Suppressor macrophage treated with lipopolysaccharide for 4 hours (primary cell): ENCODE data around the gene ITIH5.

ENCODE experiments used
- DNase-seq: peaks from one replicate; pipeline ENCODE4 v3.0.0-alpha.2; 2020

Gene ITIH5

DNA sequence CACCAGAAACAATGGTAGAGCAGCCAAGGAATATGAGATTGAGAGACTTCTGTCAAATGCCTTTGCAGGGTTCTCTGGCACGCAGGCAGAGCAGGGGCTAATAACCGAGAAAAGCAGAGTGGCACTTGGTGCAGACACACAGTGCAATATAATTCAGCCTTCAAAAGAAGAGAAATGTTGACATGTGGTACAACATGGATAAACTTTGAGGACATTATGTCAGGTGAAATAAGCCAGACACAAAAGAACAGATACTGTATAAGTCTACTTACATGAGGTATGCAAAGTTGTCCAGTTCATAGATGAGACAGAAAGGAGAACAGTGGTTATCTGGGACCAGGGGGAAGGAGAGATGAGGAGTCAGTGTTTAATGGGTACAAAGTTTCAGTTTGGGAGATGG lies 41.8 kb downstream of the ITIH5 start:
- no peak for DNase-seq

DNA sequence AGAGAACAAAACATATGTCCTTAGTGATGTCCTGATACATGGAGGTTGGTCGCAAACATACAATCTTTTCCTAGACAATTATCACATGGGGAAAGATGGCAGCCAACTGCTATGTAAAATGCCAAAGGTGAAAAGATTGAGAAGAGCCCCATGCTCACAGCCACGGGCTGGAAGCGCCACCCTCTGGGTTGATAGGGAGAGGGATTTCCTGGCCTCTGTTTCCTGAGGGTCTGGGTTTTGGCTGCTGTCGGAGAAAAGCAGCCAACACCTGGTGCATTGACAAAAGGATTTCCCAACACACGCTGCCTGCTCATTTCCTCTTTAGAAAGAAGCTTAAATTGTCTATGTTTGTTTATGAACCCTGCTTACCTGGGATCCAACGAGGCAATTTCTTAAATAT lies 43.8 kb downstream of the ITIH5 start:
- DNase-seq = no peak

DNA sequence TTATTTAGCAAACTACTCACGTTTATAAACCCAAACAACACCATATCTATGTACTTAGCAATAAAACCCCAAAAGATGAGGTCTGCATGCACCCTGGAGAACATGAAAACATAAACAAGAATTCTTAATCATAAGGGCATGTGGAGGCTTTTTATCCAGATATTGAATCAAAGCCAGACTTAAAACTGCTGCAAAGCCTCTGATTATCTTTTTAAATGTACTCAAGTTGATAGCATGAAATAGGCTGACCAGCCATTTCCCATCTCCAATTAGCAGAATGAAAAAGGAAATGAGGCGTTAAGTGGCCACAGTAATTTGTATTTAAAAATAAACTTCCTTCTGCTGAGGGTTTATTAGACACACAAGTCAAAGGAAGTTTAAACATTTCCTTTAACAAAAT lies 48.3 kb downstream of the ITIH5 start:
- DNase-seq = no peak

DNA sequence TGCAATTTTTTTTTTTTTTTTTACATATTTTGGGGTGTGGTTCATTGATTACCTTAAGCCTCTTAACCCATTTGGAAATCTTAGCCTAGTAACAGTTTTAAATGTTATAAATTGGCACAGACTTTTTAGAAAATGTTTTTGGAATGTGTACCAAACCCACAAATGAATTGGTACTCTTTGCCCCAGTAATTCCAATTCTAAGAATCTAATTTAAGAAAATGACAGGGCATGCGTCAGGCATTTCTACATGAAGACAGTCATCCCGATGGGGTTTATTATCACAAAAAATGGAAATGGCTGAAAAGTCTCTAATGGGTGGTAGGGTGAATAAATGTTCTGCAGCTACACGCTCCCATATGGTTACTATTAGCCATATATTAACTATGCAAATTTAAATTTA lies 54.9 kb downstream of the ITIH5 start:
- DNase-seq = no peak

DNA sequence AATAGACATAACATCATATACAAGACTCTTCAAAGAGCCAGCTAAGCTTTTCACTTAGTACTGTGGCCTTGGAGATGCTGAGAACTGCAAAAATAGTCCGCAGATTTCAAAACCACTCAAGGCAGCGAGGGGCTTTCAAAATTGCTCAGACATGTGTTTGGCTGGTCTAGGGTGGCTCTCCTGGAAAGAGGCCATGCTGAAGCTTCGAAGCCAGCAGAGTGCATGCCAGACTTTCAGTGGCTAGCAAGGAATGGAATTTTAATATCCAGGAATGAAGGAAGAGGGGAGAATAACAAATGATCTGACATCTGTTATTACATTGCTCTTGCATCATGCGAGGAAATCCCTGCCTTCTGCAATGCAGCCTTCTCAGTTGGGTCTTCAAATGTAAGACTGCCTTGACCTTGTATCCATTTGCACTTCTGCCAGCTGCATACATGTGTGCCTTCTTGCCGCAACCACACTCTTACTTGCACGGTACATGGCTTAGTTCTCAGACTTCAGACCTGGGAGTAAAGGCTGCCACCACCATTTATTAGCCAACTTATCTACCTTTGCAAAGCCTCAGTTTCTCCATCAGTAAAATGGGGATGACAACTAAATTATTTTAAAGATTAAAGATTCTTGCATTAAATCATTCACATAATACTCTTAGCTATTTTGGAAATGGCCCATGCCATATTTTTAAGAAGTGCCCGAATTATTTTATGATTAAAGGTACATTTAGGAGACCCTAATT lies 55.9 kb downstream of the ITIH5 start:
- no peak for DNase-seq

DNA sequence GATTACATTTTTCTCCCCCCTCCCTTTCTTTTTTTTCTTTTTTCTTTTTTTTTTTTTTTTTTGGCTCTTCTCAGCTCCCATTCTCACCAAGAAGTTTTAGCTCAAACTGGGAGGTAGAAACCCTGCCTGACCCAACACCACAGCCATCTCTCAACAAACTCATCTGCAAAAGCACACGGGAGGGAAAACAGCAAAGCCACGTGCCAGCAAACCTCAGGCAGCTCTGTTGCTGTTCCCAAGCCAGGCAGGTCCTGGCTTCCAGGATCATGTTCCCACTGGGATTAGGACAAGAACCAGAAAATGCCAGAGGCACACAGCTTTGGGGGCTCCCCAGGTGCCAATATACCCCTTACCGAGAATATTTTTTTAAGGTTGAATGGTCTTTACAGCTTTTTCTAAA lies 56.7 kb downstream of the ITIH5 start:
- no peak for DNase-seq

DNA sequence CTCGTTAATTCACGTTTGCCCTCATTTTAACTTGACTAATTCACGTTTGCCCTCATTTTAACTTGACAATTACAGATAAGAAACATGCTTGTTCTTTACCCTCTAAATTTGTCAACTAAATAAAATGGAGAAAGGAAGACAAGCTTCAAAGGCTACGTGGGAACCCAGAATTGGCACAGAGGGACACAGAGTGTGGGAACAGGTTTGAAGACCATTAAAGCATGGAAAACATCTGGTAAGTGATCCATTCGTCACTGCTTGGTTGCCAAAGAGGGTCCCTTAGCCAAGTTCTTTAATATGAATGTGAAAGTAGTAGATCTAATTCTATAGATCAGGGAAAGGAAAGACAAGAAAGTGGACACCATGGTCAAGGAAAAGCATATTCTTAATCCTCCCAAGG lies 57.2 kb downstream of the ITIH5 start:
- DNase-seq = no peak

DNA sequence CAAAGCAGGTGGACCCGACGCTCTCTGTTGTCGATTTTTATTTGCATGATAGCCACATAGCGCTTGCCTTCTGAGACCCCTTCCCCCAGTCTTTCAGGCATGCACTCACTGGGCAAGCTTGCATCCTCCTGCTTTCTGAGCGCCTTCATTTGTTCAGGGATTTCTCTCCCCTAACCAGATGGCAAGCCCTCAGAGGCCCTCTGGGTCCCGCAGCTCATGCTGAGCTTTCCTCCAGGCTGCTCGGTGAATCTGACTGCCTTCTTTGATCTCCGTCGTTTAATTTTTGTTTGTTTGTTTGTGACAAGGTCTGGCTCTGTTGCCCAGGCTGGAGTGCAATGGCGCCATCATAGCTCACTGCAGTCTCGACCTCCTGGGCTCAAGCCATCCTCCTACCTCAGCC lies 58.8 kb downstream of the ITIH5 start:
- DNase-seq = no peak

DNA sequence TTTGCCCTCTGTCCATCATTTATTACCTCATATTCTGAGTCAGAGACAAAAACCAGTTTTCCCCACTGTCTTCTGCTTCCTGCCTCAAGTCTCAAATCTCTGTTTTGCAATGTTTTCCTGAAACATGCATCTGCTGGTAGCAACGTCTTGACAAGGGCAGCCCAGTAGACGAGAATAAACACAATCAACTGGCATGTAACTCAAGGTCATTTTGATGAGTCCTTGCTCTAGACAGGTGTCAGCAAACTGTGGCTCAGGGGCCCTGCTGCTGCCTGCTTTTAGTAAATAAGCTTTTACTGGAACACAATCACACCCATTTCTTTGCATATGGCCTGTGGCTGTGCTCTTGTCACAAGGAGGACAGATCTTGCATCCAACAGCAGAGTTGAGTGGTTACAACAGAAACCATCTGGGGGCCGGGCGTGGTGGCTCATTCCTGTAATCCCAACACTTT lies 59.8 kb downstream of the ITIH5 start:
- DNase-seq = peak; percentile 55

DNA sequence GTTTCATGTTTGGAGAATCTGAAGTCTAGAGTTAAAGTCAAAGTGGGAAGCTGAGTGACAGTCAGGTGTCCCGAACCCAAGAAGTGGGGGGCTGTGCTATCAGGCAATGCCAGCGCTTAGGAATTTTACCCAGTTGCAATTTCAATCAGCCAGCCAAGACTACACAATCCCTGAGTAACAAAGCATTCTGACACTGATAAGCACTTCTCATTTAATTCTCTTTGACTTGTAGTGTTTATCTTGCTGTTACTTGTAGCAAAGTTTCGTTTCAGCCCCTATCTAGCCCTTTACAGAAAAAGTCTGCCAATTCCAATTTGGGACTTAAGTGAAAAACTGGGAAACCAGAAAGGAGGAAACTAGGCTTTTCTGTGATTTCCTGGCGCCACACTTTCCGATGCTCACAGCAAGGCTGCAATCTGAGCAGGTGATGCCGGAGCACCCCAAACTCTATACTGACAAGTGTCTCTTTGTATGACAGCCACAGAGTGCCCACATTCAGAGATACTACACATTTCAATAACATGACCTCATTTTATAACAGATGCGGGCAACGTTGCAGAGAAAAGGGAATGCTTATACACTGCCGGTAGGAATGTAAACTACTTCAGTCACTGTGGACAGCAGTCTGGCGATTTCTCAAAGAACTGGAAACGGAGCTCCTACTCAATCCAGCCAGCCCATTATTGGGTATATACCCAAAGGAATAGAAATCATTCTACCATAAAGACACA lies 61.0 kb downstream of the ITIH5 start:
- no peak for DNase-seq

DNA sequence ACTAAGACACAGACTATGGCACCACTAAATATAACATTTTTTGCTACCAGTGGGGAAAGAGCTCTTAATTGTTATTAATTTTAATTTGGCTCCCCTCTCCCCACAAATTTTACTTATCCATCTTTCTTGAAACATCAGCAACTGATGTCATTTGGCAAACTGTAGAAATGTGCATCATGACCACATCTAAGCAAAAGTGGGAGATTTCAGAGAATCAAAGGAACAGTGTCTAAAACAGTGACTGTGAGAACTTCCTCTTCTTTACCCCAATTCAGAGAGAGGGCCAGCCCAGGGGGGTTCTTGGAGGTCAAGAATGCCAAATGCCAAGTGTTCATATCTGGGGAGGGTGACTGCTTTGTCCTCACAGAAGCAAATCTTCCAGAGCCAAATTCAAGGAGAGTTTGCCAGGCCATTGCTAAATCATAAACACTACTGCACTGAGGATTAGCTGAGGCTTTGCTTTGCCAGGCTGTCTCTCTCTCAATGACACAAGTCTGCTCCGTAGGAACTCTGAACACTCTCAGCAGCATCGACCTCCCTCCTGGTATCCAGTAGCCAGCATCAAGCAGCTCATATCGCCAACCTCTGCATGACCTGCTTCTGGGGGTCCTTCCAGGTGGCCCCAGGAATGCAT lies 65.6 kb downstream of the ITIH5 start:
- no peak for DNase-seq

DNA sequence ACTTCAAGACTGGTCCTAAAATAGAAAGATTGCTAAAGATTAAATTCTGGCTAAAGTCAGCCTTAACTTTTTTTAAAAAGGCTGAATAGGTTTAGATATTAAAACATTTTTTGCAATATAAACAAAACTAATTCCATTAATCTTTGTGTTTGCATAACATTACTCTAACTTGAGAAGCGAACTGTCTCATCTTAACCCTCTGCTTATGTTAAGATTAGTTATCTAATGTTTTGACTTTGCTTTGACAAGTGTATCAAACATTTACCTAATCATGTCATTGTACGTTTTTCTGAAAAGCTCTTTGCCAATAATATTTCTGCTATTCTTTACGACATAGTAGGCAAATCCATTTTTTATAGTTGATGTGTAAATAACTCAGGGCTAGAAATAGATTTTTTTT lies 68.0 kb downstream of the ITIH5 start:
- no peak for DNase-seq

DNA sequence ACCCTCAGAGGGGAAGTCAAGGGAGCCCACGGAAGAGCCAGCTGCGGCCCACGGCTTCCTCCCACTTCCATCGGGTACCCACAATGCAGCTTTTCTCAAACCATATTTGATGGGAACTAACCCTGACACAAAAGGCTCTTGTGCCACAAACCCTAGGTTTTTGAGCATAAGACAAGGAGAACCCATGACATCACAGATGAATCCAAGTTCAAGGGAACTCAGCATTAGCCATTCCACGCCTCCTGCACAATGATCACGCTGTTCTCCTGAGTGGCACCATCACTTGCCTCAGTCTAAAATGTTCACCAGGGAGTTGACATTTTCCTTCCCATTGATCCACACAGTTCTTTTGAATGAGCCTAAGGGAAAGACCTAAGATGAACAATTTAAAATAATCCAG lies 70.4 kb downstream of the ITIH5 start:
- DNase-seq = no peak

DNA sequence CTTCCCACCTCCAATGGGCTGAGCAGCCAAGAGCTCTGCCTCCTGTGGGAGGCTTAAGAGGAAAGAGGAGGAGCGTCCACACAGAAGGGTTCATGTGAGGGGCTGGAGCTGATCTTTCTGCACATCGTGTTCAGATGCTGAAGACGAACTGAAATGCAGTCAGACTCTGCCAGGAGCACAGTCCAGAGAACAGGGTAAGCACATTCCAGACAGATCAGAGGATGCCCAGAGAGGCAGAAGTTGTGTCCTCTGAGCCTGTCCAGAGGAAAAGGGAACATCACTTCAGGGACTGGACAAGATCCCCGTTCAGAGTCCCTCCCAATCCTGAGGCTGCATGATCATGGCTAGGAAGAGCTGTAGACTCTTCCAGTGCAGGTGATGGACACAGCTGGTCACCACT lies 72.9 kb downstream of the ITIH5 start:
- no peak for DNase-seq

DNA sequence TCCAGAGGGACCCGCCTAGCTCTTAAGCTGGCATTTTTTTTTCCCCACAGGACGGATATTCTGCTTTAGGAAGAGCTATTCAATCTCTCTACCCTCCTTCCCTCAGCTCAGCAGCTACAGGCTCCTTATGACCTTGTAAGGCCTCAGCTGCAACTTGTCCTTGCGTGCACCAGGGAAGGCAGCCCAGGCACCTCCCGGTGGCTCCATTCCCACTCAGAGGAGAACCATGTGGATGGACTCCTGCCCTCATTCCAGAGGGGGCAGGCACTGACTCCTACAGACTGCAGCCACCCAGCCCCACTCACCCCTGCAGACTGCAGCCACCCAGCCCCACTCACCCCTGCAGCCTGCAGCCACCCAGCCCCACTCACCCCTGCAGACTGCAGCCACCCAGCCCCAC lies 73.7 kb downstream of the ITIH5 start:
- DNase-seq = no peak

DNA sequence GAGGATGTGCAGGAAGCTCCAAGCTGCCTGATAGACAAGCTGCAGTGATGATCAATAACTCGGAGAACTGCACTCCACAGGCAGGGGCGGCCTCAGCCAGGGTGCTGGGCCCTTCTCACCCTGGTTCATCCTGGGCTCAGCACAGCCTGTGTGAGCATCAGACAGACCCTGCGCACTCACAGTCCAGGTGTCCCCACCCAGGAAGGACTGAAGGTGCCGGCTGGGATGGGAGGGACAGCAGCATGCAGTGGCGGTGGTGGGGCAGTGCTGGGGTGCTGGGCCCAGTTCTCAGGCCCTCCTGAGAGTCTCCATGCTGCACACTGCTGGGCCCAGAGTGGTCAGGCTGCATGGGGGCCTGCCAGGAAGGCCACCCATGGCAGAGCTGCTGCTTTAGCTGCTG lies 74.1 kb downstream of the ITIH5 start:
- no peak for DNase-seq

DNA sequence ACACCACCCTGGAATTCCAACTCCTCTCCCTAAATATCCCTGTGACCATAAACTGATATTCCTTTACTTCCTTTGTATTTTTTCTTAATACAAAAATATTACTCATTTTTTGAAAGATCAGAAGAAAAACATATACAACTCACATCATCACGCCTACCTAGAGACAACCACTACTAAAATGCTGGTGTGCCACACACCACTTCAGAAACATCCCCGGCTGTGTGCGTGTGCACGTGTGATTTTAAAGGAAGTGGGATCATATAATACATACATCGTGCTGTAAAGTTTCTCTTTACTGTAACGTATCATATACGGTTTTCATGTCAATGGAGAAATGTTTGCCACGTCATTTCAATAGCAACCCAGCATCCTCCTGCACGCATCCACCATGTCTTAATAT lies 76.5 kb downstream of the ITIH5 start:
- no peak for DNase-seq

DNA sequence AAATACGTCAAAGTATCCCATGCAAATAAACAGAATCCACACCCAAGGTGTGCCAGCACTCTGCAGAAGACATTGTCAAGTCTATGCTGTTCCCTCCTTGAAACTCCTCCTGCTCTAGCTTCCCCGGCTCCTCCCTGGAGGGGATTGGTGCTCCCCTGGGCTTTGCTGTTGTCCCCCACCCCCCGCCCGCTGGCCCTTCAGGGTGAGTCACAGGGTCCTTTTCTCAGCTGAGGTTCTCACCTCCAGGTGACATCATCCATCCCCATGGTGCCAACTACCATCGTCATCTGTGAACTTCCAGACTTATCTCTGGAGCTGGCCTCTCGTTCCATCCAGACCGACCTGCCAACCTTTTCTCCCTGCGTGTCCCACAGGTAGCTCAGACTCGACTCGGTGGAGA lies 77.0 kb downstream of the ITIH5 start:
- no peak for DNase-seq

DNA sequence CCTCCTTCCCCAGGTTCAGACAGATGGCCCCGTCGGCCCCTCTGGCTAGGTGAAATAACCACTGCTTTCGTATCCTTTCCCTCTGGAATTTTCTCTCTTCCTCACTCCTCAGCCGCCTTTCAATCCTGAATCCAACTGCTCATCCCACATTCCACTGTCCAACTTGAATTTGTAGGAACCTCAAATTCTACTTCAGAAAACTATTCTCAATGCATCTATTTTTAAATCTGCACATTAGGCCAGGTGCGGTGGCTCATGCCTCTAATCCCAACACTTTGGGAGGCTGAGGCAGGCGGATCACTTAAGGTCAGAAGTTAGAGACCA lies 78.9 kb downstream of the ITIH5 start:
- no peak for DNase-seq

DNA sequence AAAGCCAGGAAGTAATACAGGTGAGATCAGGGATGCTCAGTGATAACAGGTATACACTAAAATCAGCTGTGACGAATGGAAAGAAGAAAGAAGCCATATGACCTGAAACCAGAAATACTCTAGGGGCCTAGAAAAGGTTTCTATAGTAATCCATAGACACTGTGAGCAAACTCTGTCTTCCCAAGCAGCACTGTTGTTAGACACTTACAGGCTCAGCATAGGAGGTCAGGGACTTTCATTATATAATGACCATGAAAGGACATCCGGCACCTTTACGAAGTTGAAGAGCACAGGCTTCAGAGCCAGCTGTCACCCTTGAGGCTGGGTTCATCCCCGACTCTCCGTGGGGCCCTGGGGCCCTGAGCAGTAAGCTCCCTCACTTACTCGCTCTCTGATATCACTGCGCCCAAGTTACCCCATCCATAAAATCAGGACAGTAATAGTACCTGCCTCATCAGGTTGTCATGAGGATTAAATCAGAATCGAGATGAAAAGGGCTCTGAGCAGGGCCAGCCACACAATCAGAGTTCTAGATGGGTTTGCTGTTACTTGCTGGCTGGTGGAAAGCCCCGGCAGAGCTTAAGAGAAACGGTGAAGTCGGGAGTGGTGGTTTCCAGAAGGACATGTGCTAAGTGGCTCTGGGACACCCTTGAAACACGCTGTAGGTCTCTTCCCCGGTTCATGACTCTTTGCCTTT lies 79.5 kb downstream of the ITIH5 start:
- DNase-seq = no peak

DNA sequence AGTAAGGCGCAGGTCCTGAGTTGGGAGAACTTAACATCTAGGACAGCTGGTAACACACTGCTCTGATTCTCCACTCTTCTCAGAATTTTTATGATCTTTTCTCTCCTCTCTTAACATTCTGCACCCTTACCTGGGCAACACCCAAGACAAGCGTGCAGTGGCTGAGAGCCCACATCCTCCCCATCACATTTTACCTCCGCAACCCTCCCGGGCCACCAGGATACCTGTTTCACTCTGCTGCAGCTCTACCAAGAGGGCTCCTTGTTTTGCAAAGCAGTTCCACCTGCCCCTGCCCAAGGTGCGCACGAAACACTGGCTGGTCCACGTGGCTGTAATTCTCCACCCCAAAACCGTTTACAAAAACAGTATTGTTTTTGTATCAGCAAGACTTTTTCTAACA lies 81.5 kb downstream of the ITIH5 start:
- DNase-seq = no peak

DNA sequence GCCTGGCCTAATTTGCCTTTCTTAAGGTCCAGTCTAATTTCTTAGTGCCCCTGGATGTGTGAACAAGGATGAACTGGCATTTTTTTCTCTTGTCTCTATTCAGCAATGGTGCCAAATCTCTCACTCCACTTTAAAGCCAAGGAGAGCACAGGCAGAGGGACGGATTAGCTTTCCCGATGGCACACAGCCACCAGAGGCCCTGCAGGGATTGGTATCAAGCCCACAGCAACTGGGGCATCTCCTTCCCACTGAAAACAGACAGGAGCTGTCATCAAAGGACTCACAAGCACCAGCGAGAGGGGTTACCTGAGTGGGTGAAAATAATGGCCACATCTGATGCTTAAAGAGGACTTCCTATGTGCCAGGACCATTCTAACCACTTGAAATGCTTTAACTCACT lies 83.1 kb downstream of the ITIH5 start:
- DNase-seq = no peak

DNA sequence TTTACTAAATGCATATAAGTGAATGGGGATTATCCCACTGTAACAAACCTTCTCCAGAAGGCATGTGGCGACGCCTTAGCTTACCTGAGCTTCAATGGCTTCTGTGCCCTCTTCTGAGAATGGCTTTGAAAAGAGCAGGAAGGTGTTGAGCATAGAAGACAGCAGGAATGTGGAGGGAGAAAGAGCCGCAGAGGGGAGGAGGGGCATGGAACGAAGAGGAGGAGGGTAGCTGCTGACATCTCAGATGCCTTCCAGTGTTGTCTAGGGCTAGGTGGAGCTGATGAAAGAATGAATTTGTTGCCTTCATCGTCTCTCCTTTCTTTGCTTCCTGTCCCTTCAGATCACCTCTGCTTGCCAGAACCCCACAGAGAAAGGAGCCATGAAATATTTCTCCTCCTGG lies 86.2 kb downstream of the ITIH5 start:
- no peak for DNase-seq

DNA sequence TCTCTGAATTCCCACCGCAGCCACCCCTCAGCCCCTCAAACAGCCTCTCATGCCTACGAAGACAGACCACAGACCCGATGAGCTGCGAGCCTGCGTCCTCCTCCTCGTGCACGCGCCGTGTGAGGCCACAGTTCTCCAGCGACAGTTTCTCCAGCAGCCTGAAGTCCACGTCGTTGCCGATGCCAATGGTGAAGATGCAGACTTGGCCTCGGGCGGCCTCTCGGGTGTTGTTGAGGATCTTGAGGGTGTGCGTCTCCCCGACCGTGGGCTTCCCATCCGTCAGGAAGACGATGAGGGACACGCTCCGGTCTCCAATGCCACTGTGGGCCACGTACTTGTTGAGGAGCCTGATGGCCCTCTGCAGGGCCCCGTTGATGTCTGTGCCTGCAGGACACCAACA lies 87.1 kb downstream of the ITIH5 start:
- DNase-seq = no peak
